WERI-Rb-1 (cell line): ENCODE measurements around the gene SLC35B2.
A peak's percentile ranks its signal among the peaks of the same experiment; 100 is the strongest.

Source experiments
- DNase-seq: peaks from one replicate; pipeline ENCODE4 v3.0.0-alpha.2; 2020
- H3K27ac ChIP-seq: fragments of 250-450 bp; sonication (Bioruptor Pico); 2 replicates; pipeline ENCODE4 v1.5.1; 2020; ENCODE audit warnings: mild to moderate bottlenecking, moderate library complexity
- H3K27me3 ChIP-seq: fragments of 250-450 bp; sonication (Bioruptor Pico); 2 replicates; pipeline ENCODE4 v1.5.1; 2021; ENCODE audit warnings: mild to moderate bottlenecking, low read depth, moderate library complexity; ENCODE audit not compliant: insufficient read depth, severe bottlenecking
- H3K36me3 ChIP-seq: fragments of 250-450 bp; sonication (Bioruptor Pico); 2 replicates; pipeline ENCODE4 v1.5.1; 2020; ENCODE audit warnings: mild to moderate bottlenecking, moderate library complexity
- H3K4me3 ChIP-seq: 2 replicates; pipeline ENCODE4 v1.5.1; 2011; ENCODE audit warnings: low read depth, mild to moderate bottlenecking, control low read depth, low read length
- H3K9me3 ChIP-seq: fragments of 250-450 bp; sonication (Bioruptor Pico); 2 replicates; pipeline ENCODE4 v1.5.1; 2021; ENCODE audit warnings: mild to moderate bottlenecking, moderate library complexity; ENCODE audit not compliant: severe bottlenecking
- TF ChIP-seq, protein P1 (sequence below): IDR thresholded peaks from 2 replicates; pipeline ENCODE4 v1.5.1; 2011; ENCODE audit warnings: low read depth, mild to moderate bottlenecking, control low read depth, inconsistent platforms, low read length

SLC35B2 gene

DNA sequence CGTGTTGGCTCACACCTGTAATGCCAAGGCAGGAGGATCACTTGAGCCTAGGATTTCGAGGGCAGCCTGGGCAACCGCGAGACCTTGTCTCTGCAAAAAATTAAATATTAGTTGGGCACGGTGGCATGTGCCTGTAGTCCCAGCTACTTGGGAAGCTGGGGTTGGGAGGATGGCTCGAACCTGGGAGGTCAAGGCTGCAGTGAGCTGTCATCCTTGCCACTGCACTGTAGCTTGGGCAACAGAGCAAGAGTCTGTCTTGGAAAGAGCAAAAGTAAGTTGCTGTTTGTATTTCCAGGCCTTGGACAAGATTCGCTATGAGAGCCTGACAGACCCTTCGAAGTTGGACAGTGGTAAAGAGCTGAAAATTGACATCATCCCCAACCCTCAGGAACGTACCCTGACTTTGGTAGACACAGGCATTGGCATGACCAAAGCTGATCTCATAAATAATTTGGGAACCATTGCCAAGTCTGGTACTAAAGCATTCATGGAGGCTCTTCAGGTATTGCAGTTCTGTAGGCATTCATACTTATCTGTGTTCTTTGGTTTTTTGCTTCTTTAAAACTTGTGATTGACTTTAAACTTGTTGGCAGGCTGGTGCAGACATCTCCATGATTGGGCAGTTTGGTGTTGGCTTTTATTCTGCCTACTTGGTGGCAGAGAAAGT lies 8.1 kb downstream of the SLC35B2 start:
- Histone ChIP-seq H3K4me3 (no peak overlapping the region; the same call in 1 of the 2 replicates), H3K9me3 (no peaks in the 10 kb centered on the region), H3K27me3 (no peaks in the 10 kb centered on the region), H3K27ac (no peak overlapping the region; the same call in 1 of the 2 replicates), H3K36me3 (peaks cover 73% of the 10 kb centered on the region)
- DNase-seq, result no peak
- TF ChIP-seq, protein P1, sequence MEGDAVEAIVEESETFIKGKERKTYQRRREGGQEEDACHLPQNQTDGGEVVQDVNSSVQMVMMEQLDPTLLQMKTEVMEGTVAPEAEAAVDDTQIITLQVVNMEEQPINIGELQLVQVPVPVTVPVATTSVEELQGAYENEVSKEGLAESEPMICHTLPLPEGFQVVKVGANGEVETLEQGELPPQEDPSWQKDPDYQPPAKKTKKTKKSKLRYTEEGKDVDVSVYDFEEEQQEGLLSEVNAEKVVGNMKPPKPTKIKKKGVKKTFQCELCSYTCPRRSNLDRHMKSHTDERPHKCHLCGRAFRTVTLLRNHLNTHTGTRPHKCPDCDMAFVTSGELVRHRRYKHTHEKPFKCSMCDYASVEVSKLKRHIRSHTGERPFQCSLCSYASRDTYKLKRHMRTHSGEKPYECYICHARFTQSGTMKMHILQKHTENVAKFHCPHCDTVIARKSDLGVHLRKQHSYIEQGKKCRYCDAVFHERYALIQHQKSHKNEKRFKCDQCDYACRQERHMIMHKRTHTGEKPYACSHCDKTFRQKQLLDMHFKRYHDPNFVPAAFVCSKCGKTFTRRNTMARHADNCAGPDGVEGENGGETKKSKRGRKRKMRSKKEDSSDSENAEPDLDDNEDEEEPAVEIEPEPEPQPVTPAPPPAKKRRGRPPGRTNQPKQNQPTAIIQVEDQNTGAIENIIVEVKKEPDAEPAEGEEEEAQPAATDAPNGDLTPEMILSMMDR, result no peak

DNA sequence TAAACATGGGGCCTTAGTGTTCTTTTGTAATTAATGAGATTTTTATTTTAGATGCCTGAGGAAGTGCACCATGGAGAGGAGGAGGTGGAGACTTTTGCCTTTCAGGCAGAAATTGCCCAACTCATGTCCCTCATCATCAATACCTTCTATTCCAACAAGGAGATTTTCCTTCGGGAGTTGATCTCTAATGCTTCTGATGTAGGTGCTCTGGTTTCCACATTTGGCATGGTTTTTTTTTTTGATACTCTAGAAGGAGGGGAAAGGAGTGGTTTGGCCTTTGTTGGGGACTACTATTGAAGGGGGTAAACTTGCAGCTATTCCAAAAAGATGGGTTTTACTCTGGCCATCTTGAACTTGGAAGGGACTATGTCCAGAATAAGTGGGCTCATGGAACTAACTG lies 8.7 kb downstream of the SLC35B2 start:
- TF ChIP-seq, protein P1, result no peak
- H3K27me3 ChIP-seq, result no peaks in the 10 kb centered on the region
- no peak for DNase-seq
- peak overlapping the region; percentile 91 for H3K4me3 ChIP-seq
- peak overlapping the region; percentile 91; the same call in 1 of the 2 replicates for H3K27ac ChIP-seq
- no peaks in the 10 kb centered on the region for H3K9me3 ChIP-seq
- peaks cover 67% of the 10 kb centered on the region for H3K36me3 ChIP-seq

DNA sequence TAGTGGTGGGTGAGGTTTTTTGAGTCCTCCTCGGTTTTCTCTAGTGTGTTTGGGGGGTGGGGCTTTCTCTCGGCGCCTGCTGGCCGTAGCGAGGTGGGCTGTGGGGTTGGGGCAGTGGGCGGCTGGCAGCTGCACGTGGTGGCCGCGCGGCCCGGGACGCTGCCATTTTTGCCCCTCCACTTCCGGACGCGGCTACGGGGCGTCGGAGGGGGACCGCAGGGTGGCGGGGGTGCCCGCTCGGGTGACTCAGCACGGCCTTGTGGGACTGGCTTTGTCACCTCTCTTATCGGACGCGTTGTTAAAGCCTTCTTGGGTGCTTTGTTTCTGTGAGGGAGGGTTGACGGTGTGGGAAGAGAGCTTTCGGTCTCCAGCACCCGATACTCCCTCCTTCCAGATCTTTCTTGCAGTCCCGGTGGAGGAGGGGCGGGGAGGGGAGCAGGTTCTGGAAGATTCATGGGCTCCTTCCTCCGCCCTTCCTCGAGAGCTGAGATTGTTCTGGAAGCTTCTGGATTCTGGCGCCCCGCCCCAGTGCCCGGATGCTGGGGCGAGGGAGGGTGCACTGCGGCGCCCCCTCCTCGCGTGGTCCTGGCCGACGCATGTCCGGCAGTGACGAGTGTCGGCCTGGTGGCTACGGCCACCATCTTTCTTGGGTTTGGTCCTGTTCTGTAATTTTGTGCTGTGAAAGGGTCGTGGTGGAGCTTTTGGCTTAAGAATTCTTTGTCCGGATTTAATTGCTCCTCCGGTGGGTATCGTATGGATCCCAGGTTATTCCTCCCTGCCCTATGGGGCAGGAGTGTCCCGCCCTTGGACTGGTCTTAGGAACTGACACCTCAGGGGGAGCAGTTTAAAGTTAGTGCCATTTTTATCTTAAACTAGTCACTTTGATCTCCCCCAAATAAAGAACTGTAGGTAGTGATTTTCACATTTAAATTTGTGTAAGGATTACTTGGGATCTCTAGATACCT lies 9.7 kb downstream of the SLC35B2 start:
- peaks cover 57% of the 10 kb centered on the region for H3K36me3 ChIP-seq
- peak; percentile 76 for DNase-seq
- TF ChIP-seq, protein P1, result no peak

DNA sequence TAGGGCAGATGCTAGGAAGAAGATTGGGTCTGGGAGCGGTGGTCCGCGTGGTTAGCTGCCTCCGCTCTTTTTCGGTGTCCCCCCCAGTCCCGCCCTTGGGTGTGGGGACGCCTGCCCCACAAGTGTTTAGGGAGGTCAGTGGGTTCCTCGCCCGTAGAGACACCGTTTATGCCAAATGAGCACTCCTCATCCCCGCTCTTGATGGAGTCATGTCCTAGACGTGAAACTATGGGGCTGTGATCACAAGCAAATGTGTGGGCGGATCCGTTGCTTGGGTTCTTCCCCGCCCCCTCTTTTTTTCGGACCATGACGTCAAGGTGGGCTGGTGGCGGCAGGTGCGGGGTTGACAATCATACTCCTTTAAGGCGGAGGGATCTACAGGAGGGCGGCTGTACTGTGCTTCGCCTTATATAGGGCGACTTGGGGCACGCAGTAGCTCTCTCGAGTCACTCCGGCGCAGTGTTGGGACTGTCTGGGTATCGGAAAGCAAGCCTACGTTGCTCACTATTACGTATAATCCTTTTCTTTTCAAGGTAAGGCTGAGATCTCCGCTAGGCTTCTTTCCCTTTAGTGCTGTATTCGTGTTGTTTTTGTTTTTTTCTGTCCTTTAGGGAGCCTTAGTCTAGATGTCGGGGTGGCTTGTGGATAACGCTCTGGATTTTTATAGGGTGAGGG lies 10.5 kb downstream of the SLC35B2 start, which contains the start of gene HSP90AB1:
TSS of gene HSP90AB1 (plus strand) at position 439 of the 675 bp plus-strand sequence. CDS start 1,529 bp downstream, outside the sequence.
- Histone ChIP-seq H3K36me3 (peaks cover 49% of the 10 kb centered on the region), H3K4me3 (peak within 1 kb of the TSS; percentile 91), H3K9me3 (no peaks in the 10 kb centered on the region), H3K27me3 (no peaks in the 10 kb centered on the region), H3K27ac (peak within 1 kb of the TSS; percentile 91)
- TF ChIP-seq, protein P1, result no peak
- DNase-seq, result peak; percentile 100

More for the DNA sequence above, 9.7 kb downstream of the SLC35B2 start:
- H3K9me3 ChIP-seq, result no peaks in the 10 kb centered on the region
- H3K27me3 ChIP-seq, result no peaks in the 10 kb centered on the region
- H3K4me3 ChIP-seq, result peak overlapping the region; percentile 91
- peak overlapping the region; percentile 91 for H3K27ac ChIP-seq

DNA sequence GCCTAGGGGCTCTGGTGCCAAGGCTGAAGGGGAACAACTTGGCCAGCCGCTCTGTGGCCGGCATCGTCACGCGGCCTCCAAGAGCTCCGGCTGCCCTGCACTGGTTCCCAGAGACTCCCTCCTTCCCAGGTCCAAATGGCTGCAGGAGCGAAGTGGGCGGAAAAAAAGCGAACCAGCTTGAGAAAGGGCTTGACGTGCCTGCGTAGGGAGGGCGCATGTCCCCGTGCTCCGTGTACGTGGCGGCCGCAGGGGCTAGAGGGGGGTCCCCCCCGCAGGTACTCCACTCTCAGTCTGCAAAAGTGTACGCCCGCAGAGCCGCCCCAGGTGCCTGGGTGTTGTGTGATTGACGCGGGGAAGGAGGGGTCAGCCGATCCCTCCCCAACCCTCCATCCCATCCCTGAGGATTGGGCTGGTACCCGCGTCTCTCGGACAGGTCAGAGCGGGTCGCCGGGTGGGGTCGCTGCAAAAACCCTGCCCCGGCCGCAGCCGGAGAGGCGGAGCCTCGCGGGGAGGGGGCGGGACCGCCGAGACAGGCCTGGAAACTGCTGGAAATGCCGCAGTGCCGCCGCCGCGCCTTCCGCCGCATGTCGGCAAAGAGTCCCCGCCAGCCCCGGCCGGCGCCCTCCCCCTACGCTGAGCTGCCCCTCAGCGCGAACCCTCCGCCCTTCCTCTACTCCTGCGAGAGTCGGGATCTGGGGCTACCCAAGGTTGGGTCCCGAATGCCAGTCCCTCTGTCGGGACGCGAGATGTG lies 11.2 kb downstream of the SLC35B2 start:
- Histone ChIP-seq H3K27ac (peak overlapping the region; percentile 91), H3K27me3 (no peaks in the 10 kb centered on the region), H3K9me3 (no peaks in the 10 kb centered on the region), H3K4me3 (peak overlapping the region; percentile 91), H3K36me3 (peaks cover 42% of the 10 kb centered on the region)
- TF ChIP-seq, protein P1, result peak; percentile 63
- DNase-seq, result peak; percentile 98
